ENCODE measurements around the gene PIGK.

DNA sequence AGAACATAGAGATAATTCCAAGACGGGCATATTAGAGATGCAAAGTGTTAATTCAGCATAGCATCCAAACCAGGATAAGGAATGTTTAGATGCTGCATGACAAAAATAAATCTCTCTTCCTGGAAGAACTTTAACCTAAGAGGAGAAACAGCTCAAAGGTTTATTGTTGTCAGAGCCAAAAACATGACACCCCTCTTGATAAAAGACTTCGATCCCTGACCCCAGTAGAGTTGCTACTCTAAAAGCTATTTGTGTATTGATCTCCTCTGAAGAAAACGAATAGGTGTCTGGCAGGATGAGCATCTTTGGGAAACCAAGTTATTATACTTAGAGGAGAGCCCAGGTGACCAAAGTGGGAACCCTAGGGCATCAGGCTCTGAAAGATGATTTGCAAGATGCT, 158.1 kb downstream of the PIGK start:
- TF ChIP-seq, protein P1, sequence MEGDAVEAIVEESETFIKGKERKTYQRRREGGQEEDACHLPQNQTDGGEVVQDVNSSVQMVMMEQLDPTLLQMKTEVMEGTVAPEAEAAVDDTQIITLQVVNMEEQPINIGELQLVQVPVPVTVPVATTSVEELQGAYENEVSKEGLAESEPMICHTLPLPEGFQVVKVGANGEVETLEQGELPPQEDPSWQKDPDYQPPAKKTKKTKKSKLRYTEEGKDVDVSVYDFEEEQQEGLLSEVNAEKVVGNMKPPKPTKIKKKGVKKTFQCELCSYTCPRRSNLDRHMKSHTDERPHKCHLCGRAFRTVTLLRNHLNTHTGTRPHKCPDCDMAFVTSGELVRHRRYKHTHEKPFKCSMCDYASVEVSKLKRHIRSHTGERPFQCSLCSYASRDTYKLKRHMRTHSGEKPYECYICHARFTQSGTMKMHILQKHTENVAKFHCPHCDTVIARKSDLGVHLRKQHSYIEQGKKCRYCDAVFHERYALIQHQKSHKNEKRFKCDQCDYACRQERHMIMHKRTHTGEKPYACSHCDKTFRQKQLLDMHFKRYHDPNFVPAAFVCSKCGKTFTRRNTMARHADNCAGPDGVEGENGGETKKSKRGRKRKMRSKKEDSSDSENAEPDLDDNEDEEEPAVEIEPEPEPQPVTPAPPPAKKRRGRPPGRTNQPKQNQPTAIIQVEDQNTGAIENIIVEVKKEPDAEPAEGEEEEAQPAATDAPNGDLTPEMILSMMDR (IDR thresholded peaks at IDR 0.05) = no peak
- TF ChIP-seq POLR2A (IDR thresholded peaks at IDR 0.05) = no peak
